ENCODE measurements around the gene ITGA6.

ITGA6 gene

GRCh38 chr2:172465417-172466334 is 38.3 kb downstream of the ITGA6 start:
- DNase-seq (ENCODE audit: low spot score), result peak; percentile 91

- DNase-seq (ENCODE audit: low spot score), result no peak
These were observed 40.0 kb downstream of the ITGA6 start for GRCh38 chr2:172467382-172467781.

GRCh38 chr2:172470958-172471922 is 43.9 kb downstream of the ITGA6 start:
- no peak for DNase-seq (ENCODE audit: low spot score)

GRCh38 chr2:172472446-172473033 is 45.2 kb downstream of the ITGA6 start:
- DNase-seq (ENCODE audit: low spot score), result no peak

GRCh38 chr2:172473167-172473566 is 45.8 kb downstream of the ITGA6 start:
- no peak for DNase-seq (ENCODE audit: low spot score)

- DNase-seq (ENCODE audit: low spot score), result no peak
These were observed 51.0 kb downstream of the ITGA6 start for GRCh38 chr2:172478353-172478752.

- no peak for DNase-seq (ENCODE audit: low spot score)
These were observed 53.2 kb downstream of the ITGA6 start for GRCh38 chr2:172480301-172481218.

- no peak for DNase-seq (ENCODE audit: low spot score)
These were observed 54.3 kb downstream of the ITGA6 start for GRCh38 chr2:172481507-172482262.

- no peak for DNase-seq (ENCODE audit: low spot score)
These were observed 56.9 kb downstream of the ITGA6 start for GRCh38 chr2:172484253-172484652.

GRCh38 chr2:172484706-172485105 is 57.3 kb downstream of the ITGA6 start:
- DNase-seq (ENCODE audit: low spot score), result no peak

- DNase-seq (ENCODE audit: low spot score), result no peak
These were observed 61.2 kb downstream of the ITGA6 start for GRCh38 chr2:172488556-172488955.

- DNase-seq (ENCODE audit: low spot score), result no peak
These were observed 62.3 kb downstream of the ITGA6 start for GRCh38 chr2:172489681-172490080.

GRCh38 chr2:172496160-172496608 is 68.8 kb downstream of the ITGA6 start:
- DNase-seq (ENCODE audit: low spot score), result peak; percentile 10

- DNase-seq (ENCODE audit: low spot score), result no peak
These were observed 79.8 kb downstream of the ITGA6 start for GRCh38 chr2:172507199-172507598.

- DNase-seq (ENCODE audit: low spot score), result no peak
These were observed 82.7 kb downstream of the ITGA6 start for GRCh38 chr2:172510088-172510487.

GRCh38 chr2:172510548-172510947 is 83.2 kb downstream of the ITGA6 start:
- DNase-seq (ENCODE audit: low spot score), result no peak

- no peak for DNase-seq (ENCODE audit: low spot score)
These were observed 85.6 kb downstream of the ITGA6 start for GRCh38 chr2:172512810-172513523.

- DNase-seq (ENCODE audit: low spot score), result no peak
These were observed 86.1 kb downstream of the ITGA6 start for GRCh38 chr2:172513524-172513900.

GRCh38 chr2:172513935-172514586 is 86.7 kb downstream of the ITGA6 start:
- DNase-seq (ENCODE audit: low spot score), result peak; percentile 83

All from Ammon's horn (tissue), 1 donor.